ENCODE results near the gene ADORA2A. TPM values are rescaled to one million over a fixed set of nuclear protein-coding genes. Genes with fewer than 3 reads are reported as not detected.

The ADORA2A gene
- total RNA-seq, 4 donors from 2014 or later, result 3.0 to 6.2 (median 3.0) TPM; not detected in 1

- no peaks in the 10 kb centered on the region for H3K36me3 ChIP-seq
- no peaks in the 10 kb centered on the region for H3K27me3 ChIP-seq
- H3K27ac ChIP-seq, result no peak overlapping the region
- in situ Hi-C loops (cut with MboI; ENCODE audit: low pct_ligation_motif_present in 1 of 4, low pct_unique_long_range_greater_than_20kb in 1 of 4, low sequenced_read_pairs in 3 of 4) (no loop called here), intact Hi-C loops (cut with DNase I; ENCODE audit: low total_unique reads) (no loop called here)
- 97% methylated on average over 3 of the region's 3 CpGs; no CpG with 5 or more reads in 1 of the 2 donors for WGBS, 2 donors (ENCODE audit: low coverage in 1 of 2)
- no peaks in the 10 kb centered on the region for H3K9me3 ChIP-seq
- H3K4me1 ChIP-seq, result no peaks in the 10 kb centered on the region
- no peak for TF ChIP-seq POLR2A (IDR thresholded peaks at IDR 0.05)
- no peak for TF ChIP-seq CTCF (IDR thresholded peaks at IDR 0.05)
- no peak for TF ChIP-seq EP300 (IDR thresholded peaks at IDR 0.05; ENCODE audit: low read depth)
- TF ChIP-seq POLR2AphosphoS5 (IDR thresholded peaks at IDR 0.05), result no peak
- no peak overlapping the region for H3K4me3 ChIP-seq
- DNase-seq, result no peak
Observed at GRCh38 chr22:24444251-24444650, 16.9 kb downstream of the ADORA2A start.

- 83% methylated on average over 10 of the region's 12 CpGs; no CpG with 5 or more reads in 1 of the 2 donors for WGBS, 2 donors (ENCODE audit: low coverage in 1 of 2)
- H3K36me3 ChIP-seq, result no peaks in the 10 kb centered on the region
- H3K27me3 ChIP-seq, result no peaks in the 10 kb centered on the region
- no peak for TF ChIP-seq CTCF (IDR thresholded peaks at IDR 0.05)
- no peak for TF ChIP-seq POLR2A (IDR thresholded peaks at IDR 0.05)
- TF ChIP-seq EP300 (IDR thresholded peaks at IDR 0.05; ENCODE audit: low read depth), result no peak
- no peak for TF ChIP-seq POLR2AphosphoS5 (IDR thresholded peaks at IDR 0.05)
- H3K4me3 ChIP-seq, result no peak overlapping the region
- in situ Hi-C loops (cut with MboI; ENCODE audit: low pct_ligation_motif_present in 1 of 4, low pct_unique_long_range_greater_than_20kb in 1 of 4, low sequenced_read_pairs in 3 of 4) (no loop called here), intact Hi-C loops (cut with DNase I; ENCODE audit: low total_unique reads) (no loop called here)
- no peaks in the 10 kb centered on the region for H3K9me3 ChIP-seq
- no peaks in the 10 kb centered on the region for H3K4me1 ChIP-seq
- DNase-seq, result no peak
- no peak overlapping the region for H3K27ac ChIP-seq
Observed at GRCh38 chr22:24444729-24445466, 17.5 kb downstream of the ADORA2A start.

GRCh38 chr22:24445481-24446259 is 18.3 kb downstream of the ADORA2A start:
- in situ Hi-C loops (cut with MboI; ENCODE audit: low pct_ligation_motif_present in 1 of 4, low pct_unique_long_range_greater_than_20kb in 1 of 4, low sequenced_read_pairs in 3 of 4), result no loop called here

More at GRCh38 chr22:24445481-24446259, 18.3 kb downstream of the ADORA2A start:
- Histone ChIP-seq H3K27me3 (no peaks in the 10 kb centered on the region), H3K4me1 (no peaks in the 10 kb centered on the region), H3K27ac (no peak overlapping the region), H3K4me3 (no peak overlapping the region), H3K36me3 (no peaks in the 10 kb centered on the region), H3K9me3 (no peaks in the 10 kb centered on the region)
- DNase-seq, result no peak
- intact Hi-C loops (cut with DNase I; ENCODE audit: low total_unique reads), result no loop called here
- TF ChIP-seq POLR2A (IDR thresholded peaks at IDR 0.05), result no peak
- TF ChIP-seq POLR2AphosphoS5 (IDR thresholded peaks at IDR 0.05), result no peak
- no peak for TF ChIP-seq EP300 (IDR thresholded peaks at IDR 0.05; ENCODE audit: low read depth)
- TF ChIP-seq CTCF (IDR thresholded peaks at IDR 0.05), result no peak
- 81% methylated on average over 11 of the region's 11 CpGs; no CpG with 5 or more reads in 1 of the 2 donors for WGBS, 2 donors (ENCODE audit: low coverage in 1 of 2)
